ENCODE data around the gene SLC38A5.
"Not testable (repeated sequence)": the region's sequence is repeated elsewhere in the genome, so short reads cannot be mapped to it uniquely, and the experiment has no call there.

The SLC38A5 gene

DNA sequence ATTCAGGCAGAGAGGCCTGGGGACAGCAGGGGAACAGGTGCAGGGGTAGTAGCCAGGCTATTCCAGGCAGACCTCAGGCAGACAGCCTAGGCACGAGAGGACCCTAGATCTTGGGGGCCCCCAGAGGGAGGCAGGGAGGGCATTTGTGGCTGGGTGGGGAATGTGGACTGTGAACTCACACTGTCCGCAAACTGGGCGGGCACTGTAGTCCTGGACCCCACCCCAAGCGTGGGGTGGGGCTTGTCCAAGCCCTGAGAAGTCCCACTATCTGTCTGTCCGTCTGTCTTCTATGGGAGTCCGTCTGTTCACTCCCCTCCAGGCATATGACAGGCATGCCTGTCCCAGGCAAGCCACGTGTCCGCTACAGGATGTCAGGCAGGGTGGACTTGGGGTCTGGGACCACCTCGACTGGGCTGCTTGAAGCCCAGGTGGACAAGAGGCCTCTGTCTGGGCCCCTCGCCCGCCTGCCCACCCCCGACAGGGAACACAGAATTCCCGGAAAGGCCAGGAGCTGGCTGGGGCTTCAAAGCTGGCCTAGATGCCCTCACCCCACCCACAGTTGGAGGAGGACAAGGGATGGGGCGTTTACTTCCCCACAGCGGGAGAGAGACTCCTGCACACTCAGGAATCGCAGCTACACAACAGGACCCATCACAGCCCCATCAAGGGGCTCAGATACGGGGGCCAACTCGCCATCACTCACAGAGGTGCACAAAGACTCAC lies at the start of gene SLC38A5:
Gene SLC38A5, minus strand, starts transcription at position 151 of the 723 bp plus-strand sequence. CDS start 2,336 bp downstream, outside the sequence.
- Histone ChIP-seq H3K27ac (ENCODE audit: low read length) (no peak within 1 kb of the TSS), H3K27me3 (ENCODE audit: control insufficient read depth, insufficient read depth, low read length) (no peaks in the 10 kb centered on the region), H3K36me3 (ENCODE audit: control insufficient read depth, insufficient read depth, low read length) (no peaks in the 10 kb centered on the region), H3K4me3 (ENCODE audit: low read length) (peak within 1 kb of the TSS; percentile 45; the same call in 1 of the 2 replicates), H3K4me1 (ENCODE audit: control insufficient read depth, insufficient read depth, low read length) (peaks cover 2% of the 10 kb centered on the region), H3K9me3 (ENCODE audit: control insufficient read depth, insufficient read depth, low read length) (no peaks in the 10 kb centered on the region)
- no peak for DNase-seq (ENCODE audit: low read depth, low spot score)
- no CpG with 5 or more reads among the region's 18 CpGs for WGBS (ENCODE audit: insufficient coverage, insufficient read length)

DNA sequence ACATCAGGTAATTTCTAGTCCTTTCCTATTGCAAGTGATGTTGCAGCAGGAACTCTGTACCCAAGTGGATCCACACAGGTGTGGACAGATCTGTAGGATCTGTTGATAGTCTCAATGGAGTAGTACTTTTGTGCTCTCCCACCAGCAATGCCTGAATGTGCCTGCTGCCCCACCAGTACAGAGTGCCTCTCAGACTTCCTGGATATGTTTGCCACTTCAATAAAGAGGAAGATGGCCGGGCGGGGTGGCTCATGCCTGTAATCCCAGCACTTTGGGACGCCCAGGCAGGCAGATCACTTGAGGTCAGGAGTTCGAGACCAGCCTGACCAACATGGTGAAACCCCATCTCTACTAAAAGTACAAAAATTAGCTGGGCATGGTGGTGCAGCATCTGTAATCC lies 49.4 kb upstream of the SLC38A5 start:
- H3K27ac ChIP-seq (ENCODE audit: low read length); DNase-seq (ENCODE audit: low read depth, low spot score); H3K4me3 ChIP-seq (ENCODE audit: low read length); H3K27me3 ChIP-seq (ENCODE audit: control insufficient read depth, insufficient read depth, low read length); H3K4me1 ChIP-seq (ENCODE audit: control insufficient read depth, insufficient read depth, low read length); H3K9me3 ChIP-seq (ENCODE audit: control insufficient read depth, insufficient read depth, low read length); H3K36me3 ChIP-seq (ENCODE audit: control insufficient read depth, insufficient read depth, low read length): not testable (repeated sequence)
- WGBS (ENCODE audit: insufficient coverage, insufficient read length): no CpG with 5 or more reads among the region's 4 CpGs

DNA sequence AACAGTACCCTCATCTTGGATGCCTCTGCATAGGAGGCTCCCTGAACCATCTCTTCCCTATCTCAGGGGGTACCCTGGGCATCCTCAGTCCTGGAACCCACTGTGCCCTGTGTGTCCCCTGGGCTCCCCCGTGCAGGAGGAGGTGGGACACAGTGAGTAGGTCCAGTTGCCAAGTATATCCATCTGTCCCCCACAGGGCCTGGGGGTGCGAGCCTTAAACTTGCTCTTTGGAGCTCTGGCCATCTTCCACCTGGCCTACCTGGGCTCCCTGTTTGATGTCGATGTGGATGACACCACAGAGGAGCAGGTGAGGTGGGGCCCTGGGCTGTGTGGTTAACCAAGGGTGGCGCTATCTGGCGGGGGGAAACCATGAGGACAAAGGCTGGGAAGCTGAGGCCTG lies 46.9 kb upstream of the SLC38A5 start:
- no peak for DNase-seq (ENCODE audit: low read depth, low spot score)
- no CpG with 5 or more reads among the region's 5 CpGs for WGBS (ENCODE audit: insufficient coverage, insufficient read length)
- Histone ChIP-seq H3K27me3 (ENCODE audit: control insufficient read depth, insufficient read depth, low read length) (no peaks in the 10 kb centered on the region), H3K4me1 (ENCODE audit: control insufficient read depth, insufficient read depth, low read length) (no peaks in the 10 kb centered on the region), H3K9me3 (ENCODE audit: control insufficient read depth, insufficient read depth, low read length) (no peaks in the 10 kb centered on the region), H3K36me3 (ENCODE audit: control insufficient read depth, insufficient read depth, low read length) (peaks cover 5% of the 10 kb centered on the region; the same call in 1 of the 2 replicates), H3K4me3 (ENCODE audit: low read length) (no peak overlapping the region), H3K27ac (ENCODE audit: low read length) (no peak overlapping the region)

DNA sequence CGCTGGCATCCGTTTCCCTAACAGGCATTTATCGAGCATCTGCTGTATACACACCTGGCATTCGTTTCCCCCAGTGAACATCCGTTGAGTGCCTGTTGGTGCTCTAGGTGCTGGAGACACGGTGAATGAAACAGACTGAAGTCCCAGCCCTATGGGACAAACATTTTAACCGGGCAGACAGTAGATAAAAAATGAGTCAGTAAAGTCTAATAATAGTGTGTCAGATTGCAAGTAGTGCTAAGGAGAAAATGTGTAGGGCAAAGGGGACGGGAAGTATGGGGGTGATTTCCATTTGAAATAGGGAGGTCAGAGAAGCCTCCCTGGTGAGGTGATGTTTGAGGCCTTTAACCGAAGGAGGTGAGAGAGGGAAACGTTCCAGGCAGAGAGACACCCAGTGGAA lies 46.2 kb upstream of the SLC38A5 start:
- no peaks in the 10 kb centered on the region for H3K9me3 ChIP-seq (ENCODE audit: control insufficient read depth, insufficient read depth, low read length)

DNA sequence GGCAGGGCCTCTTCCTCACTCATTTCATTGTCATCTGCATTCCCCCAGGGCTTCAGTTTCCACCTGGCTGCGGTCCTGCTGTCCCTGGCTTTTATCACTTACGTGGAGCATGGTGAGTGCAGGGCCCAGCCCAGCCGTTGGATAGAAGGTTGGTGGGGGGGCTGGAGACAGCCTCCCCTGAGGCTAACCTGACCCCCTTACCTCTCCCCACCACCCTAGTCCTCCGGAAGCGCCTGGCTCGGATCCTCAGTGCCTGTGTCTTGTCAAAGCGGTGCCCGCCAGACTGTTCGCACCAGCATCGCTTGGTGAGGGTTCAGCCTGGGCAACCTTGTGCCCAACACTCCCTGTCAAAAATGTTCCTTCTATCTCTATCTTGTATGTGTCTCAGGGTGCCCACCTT lies 45.8 kb upstream of the SLC38A5 start:
- no peak for DNase-seq (ENCODE audit: low read depth, low spot score)
- Histone ChIP-seq H3K27ac (ENCODE audit: low read length) (no peak overlapping the region), H3K9me3 (ENCODE audit: control insufficient read depth, insufficient read depth, low read length) (no peaks in the 10 kb centered on the region), H3K4me3 (ENCODE audit: low read length) (no peak overlapping the region), H3K27me3 (ENCODE audit: control insufficient read depth, insufficient read depth, low read length) (no peaks in the 10 kb centered on the region), H3K4me1 (ENCODE audit: control insufficient read depth, insufficient read depth, low read length) (no peaks in the 10 kb centered on the region), H3K36me3 (ENCODE audit: control insufficient read depth, insufficient read depth, low read length) (peaks cover 5% of the 10 kb centered on the region; the same call in 1 of the 2 replicates)
- no CpG with 5 or more reads among the region's 10 CpGs for WGBS (ENCODE audit: insufficient coverage, insufficient read length)

More for the DNA sequence above, 46.2 kb upstream of the SLC38A5 start:
- Histone ChIP-seq H3K4me3 (ENCODE audit: low read length) (no peak overlapping the region), H3K36me3 (ENCODE audit: control insufficient read depth, insufficient read depth, low read length) (peaks cover 5% of the 10 kb centered on the region; the same call in 1 of the 2 replicates), H3K27me3 (ENCODE audit: control insufficient read depth, insufficient read depth, low read length) (no peaks in the 10 kb centered on the region), H3K4me1 (ENCODE audit: control insufficient read depth, insufficient read depth, low read length) (no peaks in the 10 kb centered on the region), H3K27ac (ENCODE audit: low read length) (no peak overlapping the region)
- WGBS (ENCODE audit: insufficient coverage, insufficient read length): no CpG with 5 or more reads among the region's 10 CpGs
- no peak for DNase-seq (ENCODE audit: low read depth, low spot score)

DNA sequence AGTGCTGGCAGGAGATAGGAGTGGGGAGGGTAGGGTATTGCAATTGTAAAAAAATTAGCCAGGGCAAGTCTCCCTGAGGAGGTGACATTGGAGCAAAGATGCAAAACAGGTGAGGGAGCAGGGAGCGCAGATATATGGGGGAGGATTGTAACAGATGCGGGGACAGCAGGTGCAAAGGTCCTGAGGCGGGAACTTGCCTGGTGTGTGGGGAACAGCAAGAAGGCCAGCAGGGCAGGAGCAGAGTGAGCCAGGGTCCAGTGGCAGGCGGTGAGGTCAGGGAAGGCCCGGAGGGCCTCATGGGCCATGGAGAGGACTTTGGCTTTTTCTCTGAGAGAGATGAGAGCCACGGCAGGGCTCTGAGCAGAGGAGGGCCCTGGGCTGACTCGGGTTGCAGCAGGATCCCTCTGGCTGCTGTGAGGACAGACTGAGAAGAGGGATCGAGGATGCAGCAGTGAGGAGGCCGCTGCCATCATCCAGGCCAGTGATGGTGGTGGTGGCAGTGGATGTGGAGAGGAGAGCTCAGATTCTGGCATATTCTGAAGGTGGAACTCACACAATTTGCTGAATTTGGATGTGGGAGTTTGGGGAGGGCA lies 44.9 kb upstream of the SLC38A5 start:
- Histone ChIP-seq H3K27me3 (ENCODE audit: control insufficient read depth, insufficient read depth, low read length) (no peaks in the 10 kb centered on the region), H3K4me3 (ENCODE audit: low read length) (no peak overlapping the region), H3K36me3 (ENCODE audit: control insufficient read depth, insufficient read depth, low read length) (peaks cover 5% of the 10 kb centered on the region; the same call in 1 of the 2 replicates), H3K9me3 (ENCODE audit: control insufficient read depth, insufficient read depth, low read length) (no peaks in the 10 kb centered on the region), H3K27ac (ENCODE audit: low read length) (no peak overlapping the region), H3K4me1 (ENCODE audit: control insufficient read depth, insufficient read depth, low read length) (no peaks in the 10 kb centered on the region)
- no peak for DNase-seq (ENCODE audit: low read depth, low spot score)
- no CpG with 5 or more reads among the region's 9 CpGs for WGBS (ENCODE audit: insufficient coverage, insufficient read length)

DNA sequence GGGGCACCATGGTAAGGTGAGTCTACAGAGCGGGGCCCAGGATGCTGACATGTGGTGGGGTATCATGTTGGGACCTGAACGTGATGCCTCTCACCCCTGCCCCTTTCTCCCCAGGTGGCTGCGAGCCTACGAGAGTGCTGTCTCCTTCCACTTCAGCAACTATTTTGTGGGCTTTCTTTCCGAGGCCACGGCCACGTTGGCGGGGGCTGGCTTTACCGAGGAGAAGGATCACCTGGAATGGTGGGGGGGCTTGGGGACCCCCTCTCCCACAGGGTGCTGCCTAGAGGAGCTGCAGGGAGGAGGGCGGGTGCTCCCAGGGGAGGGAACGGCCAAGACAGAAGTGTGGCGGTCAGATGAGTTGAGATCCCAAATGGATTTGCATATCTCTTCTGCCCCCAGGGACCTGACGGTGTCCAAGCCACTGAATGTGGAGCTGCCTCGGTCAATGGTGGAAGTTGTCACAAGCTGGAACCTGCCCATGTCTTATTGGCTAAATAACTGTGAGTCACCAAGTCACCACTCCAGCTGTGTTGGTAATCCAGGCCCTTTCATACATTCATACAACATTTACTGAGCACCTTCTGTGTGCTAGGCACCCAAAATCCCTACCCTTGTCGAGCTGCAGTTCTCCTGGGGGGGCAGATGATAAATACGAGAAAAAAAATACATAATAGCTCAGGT lies 44.2 kb upstream of the SLC38A5 start:
- Histone ChIP-seq H3K27me3 (ENCODE audit: control insufficient read depth, insufficient read depth, low read length) (no peaks in the 10 kb centered on the region), H3K4me1 (ENCODE audit: control insufficient read depth, insufficient read depth, low read length) (peaks cover 4% of the 10 kb centered on the region), H3K4me3 (ENCODE audit: low read length) (no peak overlapping the region), H3K27ac (ENCODE audit: low read length) (no peak overlapping the region), H3K36me3 (ENCODE audit: control insufficient read depth, insufficient read depth, low read length) (peaks cover 5% of the 10 kb centered on the region; the same call in 1 of the 2 replicates), H3K9me3 (ENCODE audit: control insufficient read depth, insufficient read depth, low read length) (no peaks in the 10 kb centered on the region)
- no CpG with 5 or more reads among the region's 16 CpGs for WGBS (ENCODE audit: insufficient coverage, insufficient read length)
- DNase-seq (ENCODE audit: low read depth, low spot score): no peak

DNA sequence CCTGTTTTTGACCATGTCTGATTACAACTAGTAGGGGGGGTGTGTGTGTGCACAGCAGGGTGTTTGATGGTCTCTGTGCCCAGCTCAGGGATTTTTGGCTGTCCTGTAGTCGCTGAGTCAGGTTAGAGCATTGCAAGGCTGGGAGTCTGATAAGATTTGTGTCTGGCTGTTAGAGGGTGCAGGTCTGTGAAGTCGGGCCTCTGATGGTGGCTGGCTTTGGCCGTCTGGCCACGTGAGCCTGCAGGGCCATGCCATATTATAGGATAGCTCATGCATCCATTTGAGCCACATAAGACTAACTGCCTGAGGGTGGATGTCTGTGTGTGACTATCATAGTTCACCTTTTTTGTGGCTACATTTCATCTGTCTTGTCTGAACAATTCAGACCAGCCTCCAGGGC lies 43.6 kb upstream of the SLC38A5 start:
- Histone ChIP-seq H3K36me3 (ENCODE audit: control insufficient read depth, insufficient read depth, low read length) (peaks cover 5% of the 10 kb centered on the region; the same call in 1 of the 2 replicates), H3K4me3 (ENCODE audit: low read length) (no peak overlapping the region), H3K4me1 (ENCODE audit: control insufficient read depth, insufficient read depth, low read length) (peaks cover 4% of the 10 kb centered on the region), H3K9me3 (ENCODE audit: control insufficient read depth, insufficient read depth, low read length) (no peaks in the 10 kb centered on the region), H3K27me3 (ENCODE audit: control insufficient read depth, insufficient read depth, low read length) (no peaks in the 10 kb centered on the region), H3K27ac (ENCODE audit: low read length) (no peak overlapping the region)
- no peak for DNase-seq (ENCODE audit: low read depth, low spot score)
- WGBS (ENCODE audit: insufficient coverage, insufficient read length): no CpG with 5 or more reads among the region's 4 CpGs

DNA sequence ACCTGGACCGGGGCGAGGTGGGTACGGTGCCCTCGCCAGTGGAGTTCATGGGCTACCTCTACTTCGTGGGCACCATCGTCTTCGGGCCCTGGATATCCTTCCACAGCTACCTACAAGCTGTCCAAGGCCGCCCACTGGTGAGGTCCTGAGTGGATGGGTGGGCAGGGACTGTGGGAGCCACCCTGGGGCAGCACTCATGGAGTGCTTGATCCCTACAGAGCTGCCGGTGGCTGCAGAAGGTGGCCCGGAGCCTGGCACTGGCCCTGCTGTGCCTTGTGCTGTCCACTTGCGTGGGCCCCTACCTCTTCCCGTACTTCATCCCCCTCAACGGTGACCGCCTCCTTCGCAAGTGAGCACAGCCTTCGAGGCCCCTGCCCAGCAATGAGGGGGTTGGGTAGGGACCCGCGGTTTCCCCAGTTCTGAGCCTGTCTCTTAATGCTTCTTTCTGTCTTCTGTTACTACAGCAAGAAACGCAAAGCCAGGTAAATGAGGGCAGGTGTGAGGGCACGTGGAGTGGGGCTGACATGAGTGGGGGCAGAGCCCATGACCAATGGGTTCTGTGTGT lies 42.4 kb upstream of the SLC38A5 start:
- no CpG with 5 or more reads among the region's 20 CpGs for WGBS (ENCODE audit: insufficient coverage, insufficient read length)
- H3K27ac ChIP-seq (ENCODE audit: low read length): no peak overlapping the region
- H3K4me3 ChIP-seq (ENCODE audit: low read length): no peak overlapping the region
- no peaks in the 10 kb centered on the region for H3K27me3 ChIP-seq (ENCODE audit: control insufficient read depth, insufficient read depth, low read length)
- peaks cover 5% of the 10 kb centered on the region; the same call in 1 of the 2 replicates for H3K36me3 ChIP-seq (ENCODE audit: control insufficient read depth, insufficient read depth, low read length)
- peaks cover 4% of the 10 kb centered on the region for H3K4me1 ChIP-seq (ENCODE audit: control insufficient read depth, insufficient read depth, low read length)
- DNase-seq (ENCODE audit: low read depth, low spot score): no peak
- H3K9me3 ChIP-seq (ENCODE audit: control insufficient read depth, insufficient read depth, low read length): no peaks in the 10 kb centered on the region

DNA sequence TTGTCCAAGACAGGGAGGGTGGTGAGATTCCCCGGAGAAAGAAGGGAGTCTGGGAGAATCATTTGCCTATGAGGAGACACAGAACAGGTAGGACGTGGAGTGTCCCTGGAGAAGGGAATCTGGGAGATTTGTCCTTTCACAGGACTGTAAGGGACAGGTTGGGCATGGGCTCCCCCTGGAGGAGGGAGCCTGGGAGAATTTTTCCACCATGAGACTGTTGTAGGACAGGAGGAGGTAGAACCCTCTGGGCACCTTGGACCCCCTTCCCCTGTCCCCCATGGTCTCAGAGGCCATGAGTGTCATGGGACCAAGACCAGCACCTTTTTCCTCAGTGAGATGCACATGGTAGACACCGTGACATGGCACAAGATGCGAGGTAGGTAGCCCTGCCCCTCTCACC lies 41.5 kb upstream of the SLC38A5 start:
- no peak overlapping the region for H3K4me3 ChIP-seq (ENCODE audit: low read length)
- H3K9me3 ChIP-seq (ENCODE audit: control insufficient read depth, insufficient read depth, low read length): no peaks in the 10 kb centered on the region
- no peaks in the 10 kb centered on the region for H3K27me3 ChIP-seq (ENCODE audit: control insufficient read depth, insufficient read depth, low read length)
- DNase-seq (ENCODE audit: low read depth, low spot score): no peak
- H3K27ac ChIP-seq (ENCODE audit: low read length): no peak overlapping the region
- H3K4me1 ChIP-seq (ENCODE audit: control insufficient read depth, insufficient read depth, low read length): peaks cover 4% of the 10 kb centered on the region
- no peaks in the 10 kb centered on the region for H3K36me3 ChIP-seq (ENCODE audit: control insufficient read depth, insufficient read depth, low read length)
- no CpG with 5 or more reads among the region's 4 CpGs for WGBS (ENCODE audit: insufficient coverage, insufficient read length)

Data from iPS DF 6.9 (cell line).